IMR-90 (cell line): ENCODE results near the gene ZFYVE28. TPM values are rescaled to one million over a fixed set of nuclear protein-coding genes. Genes with fewer than 3 reads are reported as not detected.

Source experiments
- ATAC-seq: fragments of 200-7000 bp; cut with Tn5 transposase; 2 replicates; pipeline ENCODE4 v1.9.1; 2020; ENCODE audit warnings: low read depth, mild to moderate bottlenecking, moderate library complexity
- BruUV-seq: library from RNA; stranded (reverse); fragments of 400-500 nt; replicated peaks from 2 replicates; lab custom pipeline; 2021; lab: Mats Ljungman, UMichigan
- CTCF ChIA-PET: fragments of 300-600 bp; formaldehyde crosslinking; extraction: SDS; loops from one replicate; lab custom pipeline; 2021; ENCODE audit warnings: antibody characterized with exemption; lab: Yijun Ruan, JAX
- POLR2A ChIA-PET: fragments of 300-600 bp; sonication (Branson Sonifier 250); formaldehyde crosslinking; loops from one replicate; lab custom pipeline; 2022; ENCODE audit warnings: antibody characterized with exemption; ENCODE audit not compliant: unreplicated experiment; lab: Charles Lee
- DNase-seq: peaks from one replicate; pipeline ENCODE4 v3.0.0; 2013
- H2AFZ ChIP-seq: replicated peaks from 2 replicates; pipeline ENCODE3; 2013; ENCODE audit warnings: low read length, mild to moderate bottlenecking; ENCODE audit not compliant: poor library complexity
- H2AK5ac ChIP-seq: 2 replicates; pipeline ENCODE4 v1.6.1; 2013; ENCODE audit warnings: low read depth, low read length, inconsistent platforms
- H2AK9ac ChIP-seq: replicated peaks from 2 replicates; pipeline ENCODE3; 2013; ENCODE audit warnings: mild to moderate bottlenecking, low read depth, low read length, moderate library complexity; ENCODE audit not compliant: poor library complexity
- H2BK120ac ChIP-seq: 2 replicates; pipeline ENCODE4 v1.6.1; 2013; ENCODE audit warnings: low read depth, low read length, inconsistent platforms
- H2BK15ac ChIP-seq: 3 replicates; pipeline ENCODE4 v1.6.1; 2013; ENCODE audit warnings: low read depth, low read length, inconsistent platforms
- H2BK20ac ChIP-seq: 2 replicates; pipeline ENCODE4 v1.6.1; 2013; ENCODE audit warnings: low read depth, mild to moderate bottlenecking, inconsistent platforms, low read length, moderate library complexity
- H2BK5ac ChIP-seq: 2 replicates; pipeline ENCODE4 v1.6.1; 2013; ENCODE audit warnings: mild to moderate bottlenecking, low read depth, low read length, inconsistent platforms; ENCODE audit not compliant: poor library complexity, severe bottlenecking
- H3K14ac ChIP-seq: replicated peaks from 2 replicates; pipeline ENCODE4 v1.6.1; 2013; ENCODE audit warnings: low read depth, low read length, inconsistent platforms
- H3K18ac ChIP-seq: 2 replicates; pipeline ENCODE4 v1.6.1; 2013; ENCODE audit warnings: low read depth, low read length, control low read depth
- H3K23ac ChIP-seq: 2 replicates; pipeline ENCODE4 v1.6.1; 2013; ENCODE audit warnings: low read depth, low read length, inconsistent platforms
- H3K27ac ChIP-seq: 2 replicates; pipeline ENCODE4 v1.5.1; 2013; ENCODE audit warnings: mild to moderate bottlenecking, control low read depth, low read length; ENCODE audit not compliant: insufficient read depth
- H3K27me3 ChIP-seq: 2 replicates; pipeline ENCODE4 v1.6.1; 2013; ENCODE audit warnings: low read length; ENCODE audit not compliant: control insufficient read depth, insufficient read depth
- H3K36me3 ChIP-seq: 2 replicates; pipeline ENCODE4 v1.6.1; 2013; ENCODE audit warnings: low read length, mixed read lengths; ENCODE audit not compliant: control insufficient read depth, insufficient read depth
- H3K4ac ChIP-seq: 2 replicates; pipeline ENCODE4 v1.6.1; 2013; ENCODE audit warnings: low read depth, low read length, inconsistent platforms
- H3K4me1 ChIP-seq: 2 replicates; pipeline ENCODE4 v1.6.1; 2013; ENCODE audit warnings: low read length, mixed read lengths; ENCODE audit not compliant: control insufficient read depth, insufficient read depth
- H3K4me2 ChIP-seq: 2 replicates; pipeline ENCODE4 v1.6.1; 2013; ENCODE audit warnings: low read depth, mild to moderate bottlenecking, control low read depth, low read length, moderate library complexity
- H3K4me3 ChIP-seq: 2 replicates; pipeline ENCODE4 v1.5.1; 2013; ENCODE audit warnings: low read depth, mild to moderate bottlenecking, control low read depth, low read length, moderate library complexity; ENCODE audit not compliant: insufficient read depth
- H3K56ac ChIP-seq: 2 replicates; pipeline ENCODE4 v1.6.1; 2013; ENCODE audit warnings: low read length, inconsistent platforms; ENCODE audit not compliant: insufficient read depth; ENCODE audit errors: extremely low read depth
- H3K79me1 ChIP-seq, 2 experiments: 2 replicates each; pipeline ENCODE4 v1.6.1; 2013; ENCODE audit warnings: low read length in 2 of 2, inconsistent platforms in 1 of 2, low read depth in 1 of 2
- H3K9ac ChIP-seq: 2 replicates; pipeline ENCODE4 v1.6.1; 2013; ENCODE audit warnings: low read depth, low read length, control low read depth
- H3K9me1 ChIP-seq: 2 replicates; pipeline ENCODE4 v1.6.1; 2013; ENCODE audit warnings: low read length, inconsistent platforms; ENCODE audit not compliant: insufficient read depth
- H3K9me3 ChIP-seq: 2 replicates; pipeline ENCODE4 v1.6.1; 2013; ENCODE audit warnings: low read length; ENCODE audit not compliant: control insufficient read depth, insufficient read depth
- H4K20me1 ChIP-seq: 2 replicates; pipeline ENCODE4 v1.6.1; 2013; ENCODE audit warnings: low read length, inconsistent platforms; ENCODE audit not compliant: insufficient read depth
- H4K5ac ChIP-seq: 2 replicates; pipeline ENCODE4 v1.6.1; 2013; ENCODE audit warnings: mild to moderate bottlenecking, low read depth, low read length, control low read depth
- H4K8ac ChIP-seq, 2 experiments: 2 replicates each; pipeline ENCODE4 v1.6.1; 2013; ENCODE audit warnings: low read depth in 2 of 2, low read length in 2 of 2, control low read depth in 1 of 2, inconsistent platforms in 1 of 2
- H4K91ac ChIP-seq: 2 replicates; pipeline ENCODE4 v1.6.1; 2013; ENCODE audit warnings: low read depth, low read length, inconsistent platforms; ENCODE audit not compliant: insufficient read depth
- BHLHE40 ChIP-seq: fragments of 150-350 bp; IDR thresholded peaks from 2 replicates; pipeline ENCODE4 v1.6.1; 2016; ENCODE audit warnings: mild to moderate bottlenecking, low read depth, low read length
- CEBPB ChIP-seq: IDR thresholded peaks from 2 replicates; pipeline ENCODE4 v1.6.1; 2012; ENCODE audit warnings: low read depth, low read length, improper control_type of control experiment
- CHD1 ChIP-seq: IDR thresholded peaks from 2 replicates; pipeline ENCODE4 v1.6.1; 2012; ENCODE audit warnings: low read depth, low read length, improper control_type of control experiment
- ELK1 ChIP-seq: fragments of 150-350 bp; IDR thresholded peaks from 2 replicates; pipeline ENCODE4 v1.6.1; 2016; ENCODE audit warnings: low read depth, mild to moderate bottlenecking, low read length, moderate library complexity, borderline replicate concordance
- FOS ChIP-seq: fragments of 150-350 bp; IDR thresholded peaks from 2 replicates; pipeline ENCODE4 v1.6.1; 2016; ENCODE audit warnings: low read depth, low read length
- MAFK ChIP-seq: IDR thresholded peaks from 2 replicates; pipeline ENCODE4 v1.6.1; 2012; ENCODE audit warnings: low read depth, low read length, improper control_type of control experiment
- MAZ ChIP-seq: IDR thresholded peaks from 2 replicates; pipeline ENCODE4 v1.6.1; 2012; ENCODE audit warnings: low read depth, mild to moderate bottlenecking, low read length, improper control_type of control experiment, moderate library complexity, borderline replicate concordance
- MXI1 ChIP-seq: IDR thresholded peaks from 2 replicates; pipeline ENCODE4 v1.6.1; 2012; ENCODE audit warnings: low read depth, mild to moderate bottlenecking, low read length, moderate library complexity, borderline replicate concordance
- NFE2L2 ChIP-seq: fragments of 150-350 bp; IDR thresholded peaks from 2 replicates; pipeline ENCODE4 v1.6.1; 2016; ENCODE audit warnings: low read depth, mild to moderate bottlenecking, low read length
- POLR2A ChIP-seq: IDR thresholded peaks from 2 replicates; pipeline ENCODE4 v1.6.1; 2012; ENCODE audit warnings: mild to moderate bottlenecking, low read depth, low read length
- RAD21 ChIP-seq: IDR thresholded peaks from 2 replicates; pipeline ENCODE4 v1.6.1; 2012; ENCODE audit warnings: low read length, improper control_type of control experiment
- RCOR1 ChIP-seq: IDR thresholded peaks from 2 replicates; pipeline ENCODE4 v1.6.1; 2012; ENCODE audit warnings: mild to moderate bottlenecking, low read length, improper control_type of control experiment; ENCODE audit not compliant: insufficient replicate concordance
- RFX5 ChIP-seq: IDR thresholded peaks from 2 replicates; pipeline ENCODE4 v1.8.0; 2012; ENCODE audit warnings: low read depth, mild to moderate bottlenecking, low read length, moderate library complexity
- SMC3 ChIP-seq: fragments of 150-350 bp; IDR thresholded peaks from 2 replicates; pipeline ENCODE4 v1.6.1; 2016; ENCODE audit warnings: low read depth, mild to moderate bottlenecking, antibody characterized with exemption, low read length, moderate library complexity
- WGBS, 2 experiments: methylation state at CpG; one replicate each; pipeline versions ENCODE4 v1.1.5 to v1.1.7; 2013; ENCODE audit warnings: missing lambda C conversion rate in 2 of 2; ENCODE audit not compliant: insufficient read length in 1 of 2; ENCODE audit errors: extremely low coverage in 2 of 2; 5-methylcytosine and 5-hydroxymethylcytosine counted together
- dilution Hi-C: fragments of 300-500 bp; cut with HindIII; formaldehyde crosslinking; loops from one replicate; pipeline ENCODE4 v1.14.3; 2018; ENCODE audit warnings: low sequenced_read_pairs; ENCODE audit not compliant: unreplicated experiment
- in situ Hi-C: fragments of 300-500 bp; cut with MboI; formaldehyde crosslinking; loops from 3 replicates; pipeline ENCODE4 v1.14.3; 2019; ENCODE audit warnings: low sequenced_read_pairs, inconsistent platforms, mixed read lengths
- intact Hi-C: fragments of 100-400 bp; cut with micrococcal nuclease; formaldehyde crosslinking; loops from 2 replicates; pipeline ENCODE4 v1.10.0; 2022
- polyA plus RNA-seq, 3 experiments: library from polyadenylated mRNA; depleted of rRNA; stranded (reverse); fragments of >200 nt; gene quantifications; 2 replicates each; pipeline ENCODE4 v1.2.3, GENCODE V29; 2012; ENCODE audit warnings: low replicate concordance in 1 of 3
- total RNA-seq: library from RNA; depleted of rRNA; stranded (reverse); fragments of >200 nt; gene quantifications from 2 replicates; pipeline ENCODE4 v1.2.3, GENCODE V29; 2012
- TF ChIP-seq, protein P1 (sequence below): conservative IDR thresholded peaks from 2 replicates; pipeline ENCODE4 v1.5.1; 2012; ENCODE audit warnings: mild to moderate bottlenecking, low read depth, low read length, improper control_type of control experiment

The ZFYVE28 gene
- total and polyA plus RNA-seq, 2 of the 4 experiments (the other 2 are of a cell fraction), result 0.36 to 1.2 TPM

GRCh38 chr4:2359591-2360395 is 58.7 kb downstream of the ZFYVE28 start:
- DNase-seq (no peak), ATAC-seq (no peak)
- no peak overlapping the region for H2AK9ac ChIP-seq
- in situ Hi-C loops (no loop called here), dilution Hi-C loops (no loop called here), intact Hi-C loops (no loop called here)
- WGBS, 2 experiments, result 75% methylated on average over 14 of the region's 24 CpGs; no CpG with 5 or more reads in 1 of the 2 experiments
- no peaks in the 10 kb centered on the region for H3K4me1 ChIP-seq
- ChIA-PET POLR2A (no interaction called here), CTCF (no interaction called here)
- H3K14ac ChIP-seq, result no peak overlapping the region
- no peak overlapping the region for H3K23ac ChIP-seq
- H3K4me3 ChIP-seq, result no peak overlapping the region
- H3K4me2 ChIP-seq, result no peak overlapping the region
- peaks cover 9% of the 10 kb centered on the region for H4K20me1 ChIP-seq
- no peaks in the 10 kb centered on the region for H3K9me3 ChIP-seq
- H2BK5ac ChIP-seq, result no peak overlapping the region
- no peak overlapping the region for H3K18ac ChIP-seq
- no peak overlapping the region for H4K8ac ChIP-seq
- H3K9ac ChIP-seq, result no peak overlapping the region
- H3K36me3 ChIP-seq, result no peaks in the 10 kb centered on the region
- peaks cover 7% of the 10 kb centered on the region for H3K27me3 ChIP-seq
- H2AFZ ChIP-seq, result no peak overlapping the region
- no peak overlapping the region for H2BK20ac ChIP-seq
- no peak overlapping the region for H4K5ac ChIP-seq
- H2AK5ac ChIP-seq, result no peak overlapping the region
- no peak overlapping the region for H3K56ac ChIP-seq
- BruUV-seq, result no TSS peak
- no peak overlapping the region for H3K4ac ChIP-seq
- peaks cover 2% of the 10 kb centered on the region; the same call in 1 of the 2 replicates for H3K9me1 ChIP-seq
- no peaks in the 10 kb centered on the region for H3K79me1 ChIP-seq
- no peak overlapping the region for H2BK120ac ChIP-seq
- H4K91ac ChIP-seq, result no peak overlapping the region
- H3K27ac ChIP-seq, result no peak overlapping the region
- H2BK15ac ChIP-seq, result no peak overlapping the region
- TF ChIP-seq CEBPB, result no peak
- TF ChIP-seq, protein P1, sequence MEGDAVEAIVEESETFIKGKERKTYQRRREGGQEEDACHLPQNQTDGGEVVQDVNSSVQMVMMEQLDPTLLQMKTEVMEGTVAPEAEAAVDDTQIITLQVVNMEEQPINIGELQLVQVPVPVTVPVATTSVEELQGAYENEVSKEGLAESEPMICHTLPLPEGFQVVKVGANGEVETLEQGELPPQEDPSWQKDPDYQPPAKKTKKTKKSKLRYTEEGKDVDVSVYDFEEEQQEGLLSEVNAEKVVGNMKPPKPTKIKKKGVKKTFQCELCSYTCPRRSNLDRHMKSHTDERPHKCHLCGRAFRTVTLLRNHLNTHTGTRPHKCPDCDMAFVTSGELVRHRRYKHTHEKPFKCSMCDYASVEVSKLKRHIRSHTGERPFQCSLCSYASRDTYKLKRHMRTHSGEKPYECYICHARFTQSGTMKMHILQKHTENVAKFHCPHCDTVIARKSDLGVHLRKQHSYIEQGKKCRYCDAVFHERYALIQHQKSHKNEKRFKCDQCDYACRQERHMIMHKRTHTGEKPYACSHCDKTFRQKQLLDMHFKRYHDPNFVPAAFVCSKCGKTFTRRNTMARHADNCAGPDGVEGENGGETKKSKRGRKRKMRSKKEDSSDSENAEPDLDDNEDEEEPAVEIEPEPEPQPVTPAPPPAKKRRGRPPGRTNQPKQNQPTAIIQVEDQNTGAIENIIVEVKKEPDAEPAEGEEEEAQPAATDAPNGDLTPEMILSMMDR, result no peak
- TF ChIP-seq CHD1, result no peak
- no peak for TF ChIP-seq RAD21
- no peak for TF ChIP-seq NFE2L2
- no peak for TF ChIP-seq ELK1
- TF ChIP-seq MAZ, result no peak
- TF ChIP-seq POLR2A, result no peak
- TF ChIP-seq RCOR1, result no peak
- TF ChIP-seq MXI1, result no peak
- no peak for TF ChIP-seq BHLHE40
- TF ChIP-seq SMC3, result no peak
- TF ChIP-seq MAFK, result no peak
- TF ChIP-seq FOS, result no peak
- TF ChIP-seq RFX5, result no peak
